HepG2 (cell line): Measurements from ENCODE around the gene LIPH. TPM values are rescaled to one million over a fixed set of nuclear protein-coding genes. Genes with fewer than 3 reads are reported as not detected.
A peak's percentile ranks its signal among the peaks of the same experiment; 100 is the strongest.

ENCODE experiments used
- LCORL ChIP-seq, 2 experiments: fragments of 450-650 bp in 1 of 2; sonication (generic) in 1 of 2; formaldehyde crosslinking in 1 of 2; IDR thresholded peaks; 2 replicates each; pipeline versions ENCODE4 v1.5.0 to v1.6.1; 2017 to 2020; ENCODE audit warnings: antibody characterized with exemption in 1 of 2, missing genetic modification reagents in 1 of 2
- MAZ ChIP-seq, 2 experiments: sonication (generic) in 1 of 2; formaldehyde crosslinking in 1 of 2; IDR thresholded peaks; 2 replicates each; pipeline versions ENCODE4 v1.5.0 to v1.6.1; 2012 to 2020; ENCODE audit warnings: low read depth in 2 of 2, mild to moderate bottlenecking in 2 of 2, borderline replicate concordance in 1 of 2, improper control_type of control experiment in 1 of 2, low read length in 1 of 2, missing genetic modification reagents in 1 of 2, moderate library complexity in 1 of 2
- MXI1 ChIP-seq: IDR thresholded peaks from 3 replicates; pipeline ENCODE4 v1.6.1; 2012; ENCODE audit warnings: low read depth, low read length, inconsistent platforms, borderline replicate concordance
- RFX3 ChIP-seq: IDR thresholded peaks from 2 replicates; pipeline ENCODE4 v1.6.1; 2016; ENCODE audit warnings: missing biosample characterization, missing genetic modification reagents
- XBP1 ChIP-seq: sonication (generic); formaldehyde crosslinking; IDR thresholded peaks from 2 replicates; pipeline ENCODE4 v1.5.0; 2020; ENCODE audit warnings: missing genetic modification reagents
- ZNF878 ChIP-seq: sonication (generic); formaldehyde crosslinking; IDR thresholded peaks from 2 replicates; pipeline ENCODE4 v1.8.1; 2023; ENCODE audit warnings: mild to moderate bottlenecking, missing genetic modification reagents, moderate library complexity
- polyA plus RNA-seq, 8 experiments: library from polyadenylated mRNA; depleted of rRNA in 3 of 8; stranded (reverse) in 7 of 8; unstranded in 1 of 8; fragments of >200 nt; fragmentation: Illumina TruSeq in 4 of 8; extraction: Trizol in 4 of 8; gene quantifications; 2 replicates each; pipeline versions ENCODE4 v1.2.1 to v1.2.3, GENCODE V29; 2011 to 2016; ENCODE audit warnings: low read depth in 4 of 8, missing spikeins in 1 of 8, mixed read lengths in 1 of 8; ENCODE audit not compliant: insufficient read depth in 1 of 8
- total RNA-seq, 5 experiments: library from RNA; depleted of rRNA; stranded (reverse); fragments of >200 nt; fragmentation: Illumina TruSeq; extraction: Trizol; gene quantifications; 2 replicates each; pipeline ENCODE4 v1.2.3, GENCODE V29; 2016; ENCODE audit warnings: low read depth in 1 of 5
- TF ChIP-seq, protein P1 (sequence below): sonication (generic); formaldehyde crosslinking; IDR thresholded peaks from 2 replicates; pipeline ENCODE4 v1.5.1; 2020; ENCODE audit warnings: mild to moderate bottlenecking, missing genetic modification reagents, moderate library complexity
- TF ChIP-seq, protein P2 (sequence below): sonication (generic); formaldehyde crosslinking; IDR thresholded peaks from 2 replicates; pipeline ENCODE4 v1.8.0; 2022; ENCODE audit warnings: missing genetic modification reagents, mild to moderate bottlenecking, inconsistent platforms, borderline replicate concordance
- TF ChIP-seq, protein P3 (sequence below): sonication (generic); formaldehyde crosslinking; IDR thresholded peaks from 2 replicates; pipeline ENCODE4 v1.4.0; 2020; ENCODE audit warnings: missing genetic modification reagents
- TF ChIP-seq, protein P4 (sequence below): sonication (generic); formaldehyde crosslinking; IDR thresholded peaks from 2 replicates; pipeline ENCODE4 v1.5.0; 2020; ENCODE audit warnings: mild to moderate bottlenecking, low read depth, missing genetic modification reagents, borderline replicate concordance
- TF ChIP-seq, protein P5 (sequence below): IDR thresholded peaks from 2 replicates; pipeline ENCODE4 v1.6.1; 2016; ENCODE audit warnings: low read depth, control low read depth
- TF ChIP-seq, protein P6 (sequence below): sonication (generic); formaldehyde crosslinking; conservative IDR thresholded peaks from 2 replicates; pipeline ENCODE4 v1.4.0; 2020; ENCODE audit warnings: missing genetic modification reagents

Gene LIPH
- total and polyA plus RNA-seq, 2 of the 13 experiments (the other 11 are each of a cell fraction or from before 2014, with no cell fraction given): 0.09 to 0.34 TPM

DNA sequence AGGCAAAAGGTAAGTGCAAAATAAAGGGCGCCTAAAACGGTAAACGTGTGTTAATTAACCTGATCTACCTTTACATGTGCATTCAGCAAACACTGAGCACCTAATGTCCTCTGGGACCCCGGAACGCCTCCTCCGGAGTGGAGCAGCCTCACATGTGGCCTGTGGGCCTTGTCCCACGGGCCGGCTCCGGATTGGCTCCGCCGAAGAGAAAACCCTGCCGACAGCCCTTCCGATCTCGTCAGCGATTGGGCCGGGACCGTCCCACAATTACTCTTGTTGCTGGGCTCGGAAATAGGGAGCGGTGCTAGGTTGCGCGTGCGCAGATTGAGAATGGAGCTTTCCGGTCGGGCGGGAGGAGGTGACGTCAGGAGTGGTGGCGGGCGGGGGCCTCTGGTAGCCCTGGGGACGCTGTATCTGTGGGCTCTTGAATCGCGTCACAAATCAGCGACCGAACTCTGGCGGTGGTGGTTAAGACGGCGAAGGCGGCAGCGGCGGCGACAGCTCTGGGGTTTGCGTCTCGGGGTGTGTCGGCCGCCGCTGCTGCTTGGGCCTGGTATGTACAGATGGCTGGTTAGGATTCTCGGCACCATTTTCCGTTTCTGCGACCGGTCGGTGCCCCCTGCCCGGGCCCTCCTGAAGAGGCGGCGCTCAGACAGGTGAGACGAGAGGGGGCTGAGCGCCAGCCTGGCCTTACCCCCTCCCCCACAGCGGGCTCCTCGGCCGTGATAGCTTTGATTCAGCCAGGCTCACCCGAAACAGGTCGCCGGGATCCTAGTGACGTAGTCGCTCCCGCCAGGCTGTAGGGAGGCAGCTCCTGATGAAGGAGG is 33.7 kb upstream of the LIPH start, which contains the start of gene SENP2 (continued):
- TF ChIP-seq, protein P1, sequence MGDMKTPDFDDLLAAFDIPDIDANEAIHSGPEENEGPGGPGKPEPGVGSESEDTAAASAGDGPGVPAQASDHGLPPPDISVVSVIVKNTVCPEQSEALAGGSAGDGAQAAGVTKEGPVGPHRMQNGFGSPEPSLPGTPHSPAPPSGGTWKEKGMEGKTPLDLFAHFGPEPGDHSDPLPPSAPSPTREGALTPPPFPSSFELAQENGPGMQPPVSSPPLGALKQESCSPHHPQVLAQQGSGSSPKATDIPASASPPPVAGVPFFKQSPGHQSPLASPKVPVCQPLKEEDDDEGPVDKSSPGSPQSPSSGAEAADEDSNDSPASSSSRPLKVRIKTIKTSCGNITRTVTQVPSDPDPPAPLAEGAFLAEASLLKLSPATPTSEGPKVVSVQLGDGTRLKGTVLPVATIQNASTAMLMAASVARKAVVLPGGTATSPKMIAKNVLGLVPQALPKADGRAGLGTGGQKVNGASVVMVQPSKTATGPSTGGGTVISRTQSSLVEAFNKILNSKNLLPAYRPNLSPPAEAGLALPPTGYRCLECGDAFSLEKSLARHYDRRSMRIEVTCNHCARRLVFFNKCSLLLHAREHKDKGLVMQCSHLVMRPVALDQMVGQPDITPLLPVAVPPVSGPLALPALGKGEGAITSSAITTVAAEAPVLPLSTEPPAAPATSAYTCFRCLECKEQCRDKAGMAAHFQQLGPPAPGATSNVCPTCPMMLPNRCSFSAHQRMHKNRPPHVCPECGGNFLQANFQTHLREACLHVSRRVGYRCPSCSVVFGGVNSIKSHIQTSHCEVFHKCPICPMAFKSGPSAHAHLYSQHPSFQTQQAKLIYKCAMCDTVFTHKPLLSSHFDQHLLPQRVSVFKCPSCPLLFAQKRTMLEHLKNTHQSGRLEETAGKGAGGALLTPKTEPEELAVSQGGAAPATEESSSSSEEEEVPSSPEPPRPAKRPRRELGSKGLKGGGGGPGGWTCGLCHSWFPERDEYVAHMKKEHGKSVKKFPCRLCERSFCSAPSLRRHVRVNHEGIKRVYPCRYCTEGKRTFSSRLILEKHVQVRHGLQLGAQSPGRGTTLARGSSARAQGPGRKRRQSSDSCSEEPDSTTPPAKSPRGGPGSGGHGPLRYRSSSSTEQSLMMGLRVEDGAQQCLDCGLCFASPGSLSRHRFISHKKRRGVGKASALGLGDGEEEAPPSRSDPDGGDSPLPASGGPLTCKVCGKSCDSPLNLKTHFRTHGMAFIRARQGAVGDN (CRISPR knock-in tag): peak; percentile 78
- TF ChIP-seq, protein P2, sequence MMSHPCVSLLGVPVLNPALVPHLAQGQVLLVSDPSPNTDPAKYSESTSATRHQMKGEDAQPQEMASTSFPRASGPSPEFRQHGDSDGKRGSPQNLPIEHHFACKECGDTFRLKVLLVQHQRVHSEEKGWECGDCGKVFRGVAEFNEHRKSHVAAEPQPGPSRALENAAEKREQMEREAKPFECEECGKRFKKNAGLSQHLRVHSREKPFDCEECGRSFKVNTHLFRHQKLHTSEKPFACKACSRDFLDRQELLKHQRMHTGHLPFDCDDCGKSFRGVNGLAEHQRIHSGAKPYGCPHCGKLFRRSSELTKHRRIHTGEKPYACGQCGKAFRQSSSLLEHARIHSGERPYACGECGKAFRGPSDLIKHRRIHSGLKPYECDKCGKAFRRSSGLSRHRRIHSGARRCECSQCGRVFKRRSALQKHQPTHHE (CRISPR knock-in tag): peak; percentile 36; the same call in 1 of the 2 replicates
- TF ChIP-seq ZNF878: no peak
- peak; percentile 97 for TF ChIP-seq MXI1
- TF ChIP-seq, protein P3, sequence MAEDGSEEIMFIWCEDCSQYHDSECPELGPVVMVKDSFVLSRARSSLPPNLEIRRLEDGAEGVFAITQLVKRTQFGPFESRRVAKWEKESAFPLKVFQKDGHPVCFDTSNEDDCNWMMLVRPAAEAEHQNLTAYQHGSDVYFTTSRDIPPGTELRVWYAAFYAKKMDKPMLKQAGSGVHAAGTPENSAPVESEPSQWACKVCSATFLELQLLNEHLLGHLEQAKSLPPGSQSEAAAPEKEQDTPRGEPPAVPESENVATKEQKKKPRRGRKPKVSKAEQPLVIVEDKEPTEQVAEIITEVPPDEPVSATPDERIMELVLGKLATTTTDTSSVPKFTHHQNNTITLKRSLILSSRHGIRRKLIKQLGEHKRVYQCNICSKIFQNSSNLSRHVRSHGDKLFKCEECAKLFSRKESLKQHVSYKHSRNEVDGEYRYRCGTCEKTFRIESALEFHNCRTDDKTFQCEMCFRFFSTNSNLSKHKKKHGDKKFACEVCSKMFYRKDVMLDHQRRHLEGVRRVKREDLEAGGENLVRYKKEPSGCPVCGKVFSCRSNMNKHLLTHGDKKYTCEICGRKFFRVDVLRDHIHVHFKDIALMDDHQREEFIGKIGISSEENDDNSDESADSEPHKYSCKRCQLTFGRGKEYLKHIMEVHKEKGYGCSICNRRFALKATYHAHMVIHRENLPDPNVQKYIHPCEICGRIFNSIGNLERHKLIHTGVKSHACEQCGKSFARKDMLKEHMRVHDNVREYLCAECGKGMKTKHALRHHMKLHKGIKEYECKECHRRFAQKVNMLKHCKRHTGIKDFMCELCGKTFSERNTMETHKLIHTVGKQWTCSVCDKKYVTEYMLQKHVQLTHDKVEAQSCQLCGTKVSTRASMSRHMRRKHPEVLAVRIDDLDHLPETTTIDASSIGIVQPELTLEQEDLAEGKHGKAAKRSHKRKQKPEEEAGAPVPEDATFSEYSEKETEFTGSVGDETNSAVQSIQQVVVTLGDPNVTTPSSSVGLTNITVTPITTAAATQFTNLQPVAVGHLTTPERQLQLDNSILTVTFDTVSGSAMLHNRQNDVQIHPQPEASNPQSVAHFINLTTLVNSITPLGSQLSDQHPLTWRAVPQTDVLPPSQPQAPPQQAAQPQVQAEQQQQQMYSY (CRISPR knock-in tag): peak; percentile 62; the same call in 1 of the 2 replicates
- TF ChIP-seq RFX3: peak; percentile 33; the same call in 1 of the 2 replicates
- TF ChIP-seq, protein P4, sequence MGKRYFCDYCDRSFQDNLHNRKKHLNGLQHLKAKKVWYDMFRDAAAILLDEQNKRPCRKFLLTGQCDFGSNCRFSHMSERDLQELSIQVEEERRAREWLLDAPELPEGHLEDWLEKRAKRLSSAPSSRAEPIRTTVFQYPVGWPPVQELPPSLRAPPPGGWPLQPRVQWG (CRISPR knock-in tag): no peak
- no peak for TF ChIP-seq LCORL (IDR thresholded peaks at IDR 0.05)
- peak; percentile 51 for TF ChIP-seq LCORL (CRISPR knock-in tag; IDR thresholded peaks at IDR 0.05)
- TF ChIP-seq MAZ (IDR thresholded peaks at IDR 0.05; ENCODE audit: borderline replicate concordance, low read depth, low read length): peak; percentile 92
- peak; percentile 64; the same call in 1 of the 2 replicates for TF ChIP-seq MAZ (CRISPR knock-in tag; IDR thresholded peaks at IDR 0.05; ENCODE audit: low read depth)
- TF ChIP-seq XBP1 (CRISPR knock-in tag): peak; percentile 34; the same call in 1 of the 2 replicates
- TF ChIP-seq, protein P5, sequence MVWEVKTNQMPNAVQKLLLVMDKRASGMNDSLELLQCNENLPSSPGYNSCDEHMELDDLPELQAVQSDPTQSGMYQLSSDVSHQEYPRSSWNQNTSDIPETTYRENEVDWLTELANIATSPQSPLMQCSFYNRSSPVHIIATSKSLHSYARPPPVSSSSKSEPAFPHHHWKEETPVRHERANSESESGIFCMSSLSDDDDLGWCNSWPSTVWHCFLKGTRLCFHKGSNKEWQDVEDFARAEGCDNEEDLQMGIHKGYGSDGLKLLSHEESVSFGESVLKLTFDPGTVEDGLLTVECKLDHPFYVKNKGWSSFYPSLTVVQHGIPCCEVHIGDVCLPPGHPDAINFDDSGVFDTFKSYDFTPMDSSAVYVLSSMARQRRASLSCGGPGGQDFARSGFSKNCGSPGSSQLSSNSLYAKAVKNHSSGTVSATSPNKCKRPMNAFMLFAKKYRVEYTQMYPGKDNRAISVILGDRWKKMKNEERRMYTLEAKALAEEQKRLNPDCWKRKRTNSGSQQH (CRISPR knock-in tag): peak; percentile 4; the same call in 1 of the 2 replicates
- TF ChIP-seq, protein P6, sequence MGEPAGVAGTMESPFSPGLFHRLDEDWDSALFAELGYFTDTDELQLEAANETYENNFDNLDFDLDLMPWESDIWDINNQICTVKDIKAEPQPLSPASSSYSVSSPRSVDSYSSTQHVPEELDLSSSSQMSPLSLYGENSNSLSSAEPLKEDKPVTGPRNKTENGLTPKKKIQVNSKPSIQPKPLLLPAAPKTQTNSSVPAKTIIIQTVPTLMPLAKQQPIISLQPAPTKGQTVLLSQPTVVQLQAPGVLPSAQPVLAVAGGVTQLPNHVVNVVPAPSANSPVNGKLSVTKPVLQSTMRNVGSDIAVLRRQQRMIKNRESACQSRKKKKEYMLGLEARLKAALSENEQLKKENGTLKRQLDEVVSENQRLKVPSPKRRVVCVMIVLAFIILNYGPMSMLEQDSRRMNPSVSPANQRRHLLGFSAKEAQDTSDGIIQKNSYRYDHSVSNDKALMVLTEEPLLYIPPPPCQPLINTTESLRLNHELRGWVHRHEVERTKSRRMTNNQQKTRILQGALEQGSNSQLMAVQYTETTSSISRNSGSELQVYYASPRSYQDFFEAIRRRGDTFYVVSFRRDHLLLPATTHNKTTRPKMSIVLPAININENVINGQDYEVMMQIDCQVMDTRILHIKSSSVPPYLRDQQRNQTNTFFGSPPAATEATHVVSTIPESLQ: no peak
